Measurements from ENCODE around the gene CCNY.

The CCNY gene

GRCh38 chr10:35471435-35471834 lies 135.1 kb downstream of the CCNY start:
- Histone ChIP-seq H3K27me3 (ENCODE audit: insufficient read depth, low read depth, severe bottlenecking) (no peaks in the 10 kb centered on the region), H3K9me3 (ENCODE audit: severe bottlenecking) (no peaks in the 10 kb centered on the region), H3K4me3 (ENCODE audit: low read depth, low read length) (no peak overlapping the region), H3K36me3 (no peaks in the 10 kb centered on the region), H3K27ac (no peak overlapping the region)
- TF ChIP-seq, protein P1, sequence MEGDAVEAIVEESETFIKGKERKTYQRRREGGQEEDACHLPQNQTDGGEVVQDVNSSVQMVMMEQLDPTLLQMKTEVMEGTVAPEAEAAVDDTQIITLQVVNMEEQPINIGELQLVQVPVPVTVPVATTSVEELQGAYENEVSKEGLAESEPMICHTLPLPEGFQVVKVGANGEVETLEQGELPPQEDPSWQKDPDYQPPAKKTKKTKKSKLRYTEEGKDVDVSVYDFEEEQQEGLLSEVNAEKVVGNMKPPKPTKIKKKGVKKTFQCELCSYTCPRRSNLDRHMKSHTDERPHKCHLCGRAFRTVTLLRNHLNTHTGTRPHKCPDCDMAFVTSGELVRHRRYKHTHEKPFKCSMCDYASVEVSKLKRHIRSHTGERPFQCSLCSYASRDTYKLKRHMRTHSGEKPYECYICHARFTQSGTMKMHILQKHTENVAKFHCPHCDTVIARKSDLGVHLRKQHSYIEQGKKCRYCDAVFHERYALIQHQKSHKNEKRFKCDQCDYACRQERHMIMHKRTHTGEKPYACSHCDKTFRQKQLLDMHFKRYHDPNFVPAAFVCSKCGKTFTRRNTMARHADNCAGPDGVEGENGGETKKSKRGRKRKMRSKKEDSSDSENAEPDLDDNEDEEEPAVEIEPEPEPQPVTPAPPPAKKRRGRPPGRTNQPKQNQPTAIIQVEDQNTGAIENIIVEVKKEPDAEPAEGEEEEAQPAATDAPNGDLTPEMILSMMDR (IDR thresholded peaks at IDR 0.05; ENCODE audit: low read depth, low read length) = no peak
- DNase-seq = no peak

DNA sequence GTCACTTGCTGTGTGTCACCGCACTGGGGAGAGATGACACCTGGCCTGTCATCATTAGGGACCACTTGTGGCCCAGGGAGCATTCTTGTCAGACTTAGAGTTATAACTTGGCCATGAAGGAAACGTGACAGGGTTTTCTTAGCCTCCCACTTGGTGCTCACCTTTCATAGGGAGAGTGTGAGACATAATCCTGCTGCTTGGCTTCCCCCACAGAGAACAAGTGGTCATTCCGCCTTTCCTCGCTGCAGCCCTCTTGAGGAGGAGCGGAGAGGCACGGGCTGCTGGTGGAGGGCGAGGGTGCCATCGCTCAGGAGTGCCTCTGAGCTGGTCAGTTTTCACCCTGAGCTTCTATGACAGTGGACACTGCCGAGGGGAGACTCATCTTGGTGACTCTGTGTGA lies 143.8 kb downstream of the CCNY start:
- Histone ChIP-seq H3K36me3 (no peaks in the 10 kb centered on the region), H3K9me3 (ENCODE audit: severe bottlenecking) (no peaks in the 10 kb centered on the region), H3K4me3 (ENCODE audit: low read depth, low read length) (no peak overlapping the region), H3K27ac (no peak overlapping the region), H3K27me3 (ENCODE audit: insufficient read depth, low read depth, severe bottlenecking) (no peaks in the 10 kb centered on the region)
- TF ChIP-seq, protein P1 (IDR thresholded peaks at IDR 0.05; ENCODE audit: low read depth, low read length) = peak; percentile 40; the same call in 1 of the 2 replicates
- DNase-seq = no peak

GRCh38 chr10:35481413-35481812 lies 145.1 kb downstream of the CCNY start:
- no peaks in the 10 kb centered on the region for H3K27me3 ChIP-seq (ENCODE audit: insufficient read depth, low read depth, severe bottlenecking)
- no peaks in the 10 kb centered on the region; the same call in 1 of the 2 replicates for H3K36me3 ChIP-seq
- no peak for DNase-seq
- H3K4me3 ChIP-seq (ENCODE audit: low read depth, low read length) = no peak overlapping the region
- H3K27ac ChIP-seq = no peak overlapping the region
- H3K9me3 ChIP-seq (ENCODE audit: severe bottlenecking) = no peaks in the 10 kb centered on the region
- TF ChIP-seq, protein P1 (IDR thresholded peaks at IDR 0.05; ENCODE audit: low read depth, low read length) = no peak

- no peaks in the 10 kb centered on the region for H3K9me3 ChIP-seq (ENCODE audit: severe bottlenecking)
- H3K36me3 ChIP-seq = no peaks in the 10 kb centered on the region; the same call in 1 of the 2 replicates
- DNase-seq = no peak
- H3K27me3 ChIP-seq (ENCODE audit: insufficient read depth, low read depth, severe bottlenecking) = no peaks in the 10 kb centered on the region
- TF ChIP-seq, protein P1 (IDR thresholded peaks at IDR 0.05; ENCODE audit: low read depth, low read length) = no peak
- no peak overlapping the region for H3K27ac ChIP-seq
- H3K4me3 ChIP-seq (ENCODE audit: low read depth, low read length) = no peak overlapping the region
These were observed 150.1 kb downstream of the CCNY start for GRCh38 chr10:35486297-35486990.

DNA sequence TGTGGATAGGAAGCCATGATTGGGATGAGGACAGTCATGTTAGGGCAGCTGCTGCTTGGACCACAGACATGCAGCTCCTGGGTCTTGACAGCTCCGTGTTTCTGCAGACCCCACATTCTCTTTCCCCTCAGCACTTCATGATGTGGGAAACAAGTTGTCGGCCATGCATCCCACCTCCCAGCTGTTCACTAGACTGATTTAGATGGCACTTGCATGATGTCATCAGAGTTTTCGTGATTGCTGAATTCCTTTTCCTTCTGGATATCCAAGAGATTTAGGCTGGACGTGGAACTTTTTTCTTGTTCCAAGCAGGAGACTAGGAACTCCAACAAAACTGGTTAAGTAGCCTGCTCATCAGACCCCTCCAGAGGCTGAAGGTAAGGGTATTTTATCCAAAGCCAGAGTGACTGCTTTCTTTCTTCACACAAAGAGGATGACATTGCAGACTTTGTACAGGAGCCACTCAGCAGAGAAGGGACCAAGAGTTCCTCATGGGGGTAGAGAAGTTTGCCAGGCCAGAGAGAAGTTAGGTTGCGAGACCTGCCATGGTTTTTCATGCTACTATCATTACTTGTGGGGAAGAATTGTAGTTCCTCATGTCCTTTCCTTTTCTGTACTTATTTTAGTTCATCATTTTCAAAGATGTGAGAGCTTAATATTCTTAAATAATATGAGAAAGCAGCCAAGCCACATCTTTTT lies 151.2 kb downstream of the CCNY start:
- no peak for DNase-seq

More for the DNA sequence above, 151.2 kb downstream of the CCNY start:
- Histone ChIP-seq H3K36me3 (no peaks in the 10 kb centered on the region; the same call in 1 of the 2 replicates), H3K9me3 (ENCODE audit: severe bottlenecking) (no peaks in the 10 kb centered on the region), H3K27me3 (ENCODE audit: insufficient read depth, low read depth, severe bottlenecking) (no peaks in the 10 kb centered on the region), H3K4me3 (ENCODE audit: low read depth, low read length) (no peak overlapping the region), H3K27ac (no peak overlapping the region)
- TF ChIP-seq, protein P1 (IDR thresholded peaks at IDR 0.05; ENCODE audit: low read depth, low read length) = no peak
